ENCODE data around the gene ROBO3. TPM values are rescaled to one million over a fixed set of nuclear protein-coding genes. Genes with fewer than 3 reads are reported as not detected.

The ROBO3 gene
- total RNA-seq, 1 donor from 2014 or later = 11.3 TPM

DNA sequence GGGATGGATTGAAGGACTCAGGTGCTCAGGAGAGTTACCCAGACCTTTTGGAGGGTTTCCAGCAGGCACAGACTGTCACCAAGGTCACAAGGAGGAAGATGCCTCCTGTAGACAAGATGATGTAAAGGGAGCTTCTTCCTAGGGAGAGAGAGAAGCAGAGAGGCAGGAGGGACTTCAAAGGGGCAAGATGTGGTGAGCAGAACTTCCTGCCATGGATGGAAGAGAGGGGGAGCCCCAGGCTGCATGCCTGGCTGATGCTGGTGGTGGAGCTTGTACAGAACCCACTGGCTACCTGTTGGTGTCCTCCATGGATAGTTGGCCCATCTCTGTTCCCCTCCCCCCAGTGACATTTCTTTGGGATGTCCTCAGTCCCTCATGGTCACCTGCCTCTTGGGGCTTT lies 58.1 kb downstream of the ROBO3 start:
- TF ChIP-seq CTCF (IDR thresholded peaks at IDR 0.05) = no peak
- Histone ChIP-seq H3K27me3 (ENCODE audit: low read depth) (peaks cover 14% of the 10 kb centered on the region), H3K4me3 (no peak overlapping the region), H3K36me3 (no peaks in the 10 kb centered on the region), H3K27ac (no peak overlapping the region), H3K9me3 (no peaks in the 10 kb centered on the region), H3K4me1 (peaks cover 3% of the 10 kb centered on the region)
- ATAC-seq = no peak
- intact Hi-C loops (cut with DNase I) = no loop called here
- no peak for DNase-seq

DNA sequence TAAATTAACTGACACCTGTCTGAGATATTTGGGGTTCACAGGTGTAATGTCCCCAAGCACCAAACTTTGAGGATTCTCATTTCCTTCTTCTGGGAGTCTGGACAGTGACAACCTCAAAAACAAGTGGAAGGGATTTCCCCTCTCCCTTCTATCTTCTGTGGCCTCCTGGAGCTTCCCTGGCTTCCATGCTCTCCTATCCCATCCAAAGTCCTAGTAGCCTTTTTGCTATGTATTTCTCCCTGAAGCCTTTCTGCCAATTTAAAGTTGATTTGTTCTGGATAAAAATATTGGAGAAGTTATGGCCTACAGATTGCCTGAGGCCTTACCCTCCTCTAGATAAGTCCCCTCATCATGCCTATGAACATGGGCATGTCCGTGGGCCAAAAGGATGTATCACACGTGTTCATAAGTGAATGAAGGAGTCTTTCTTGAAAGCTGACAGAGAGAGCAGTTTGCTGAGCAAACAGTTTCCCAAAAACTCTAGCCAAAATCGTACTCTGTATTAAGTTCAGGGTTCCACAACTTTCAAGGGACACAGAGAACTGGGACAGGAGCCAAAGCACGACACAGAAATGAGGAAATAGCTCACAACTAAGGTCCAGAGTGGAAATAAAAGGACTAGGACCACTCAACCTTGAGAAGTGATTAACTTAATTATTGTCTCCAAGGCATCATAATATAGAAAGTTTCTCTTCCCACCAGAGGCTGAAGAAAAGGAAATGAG lies 63.9 kb downstream of the ROBO3 start:
- Histone ChIP-seq H3K4me1 (no peaks in the 10 kb centered on the region), H3K36me3 (no peaks in the 10 kb centered on the region), H3K27ac (no peak overlapping the region), H3K9me3 (no peaks in the 10 kb centered on the region), H3K27me3 (ENCODE audit: low read depth) (no peaks in the 10 kb centered on the region), H3K4me3 (no peak overlapping the region)
- intact Hi-C loops (cut with DNase I) = no loop called here
- DNase-seq (no peak), ATAC-seq (no peak)
- no peak for TF ChIP-seq CTCF (IDR thresholded peaks at IDR 0.05)

DNA sequence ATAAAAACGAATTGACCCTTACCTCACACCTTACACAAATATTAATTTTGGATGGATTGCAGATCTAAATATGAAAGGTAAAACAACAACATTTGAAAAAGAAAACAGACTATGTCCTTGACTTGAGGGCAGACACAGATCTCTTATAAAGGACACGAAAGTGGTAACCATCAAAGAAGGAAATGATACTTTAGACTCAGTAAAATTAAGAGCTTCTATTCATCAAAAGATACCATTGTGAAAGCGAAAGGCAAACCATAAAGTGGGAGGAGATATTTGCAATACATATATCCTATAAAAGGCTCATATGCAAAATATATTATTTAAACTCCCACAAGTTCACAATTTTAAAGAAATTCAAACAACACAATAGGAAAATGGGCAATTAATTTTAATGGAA lies 65.6 kb downstream of the ROBO3 start:
- no peaks in the 10 kb centered on the region for H3K4me1 ChIP-seq
- ATAC-seq = no peak
- H3K27me3 ChIP-seq (ENCODE audit: low read depth) = no peaks in the 10 kb centered on the region

More for the DNA sequence above, 65.6 kb downstream of the ROBO3 start:
- no peak overlapping the region for H3K4me3 ChIP-seq
- no peak for DNase-seq
- H3K27ac ChIP-seq = no peak overlapping the region
- no peak for TF ChIP-seq CTCF (IDR thresholded peaks at IDR 0.05)
- no peaks in the 10 kb centered on the region for H3K36me3 ChIP-seq
- no peaks in the 10 kb centered on the region for H3K9me3 ChIP-seq
- intact Hi-C loops (cut with DNase I) = no loop called here

Other genes starting within 250 kb of the ROBO3 start
- gene TBRG1, start 242.6 kb upstream of the ROBO3 start, total RNA-seq = 46.3 TPM
- gene SIAE, start 191.7 kb upstream of the ROBO3 start, total RNA-seq = 41.4 TPM
- 8.5 TPM for gene SPA17, start 191.5 kb upstream of the ROBO3 start, total RNA-seq
- 99.1 TPM for gene NRGN, start 125.5 kb upstream of the ROBO3 start, total RNA-seq
- gene VSIG2, start 113.2 kb upstream of the ROBO3 start, total RNA-seq = 30.5 TPM
- gene ESAM, start 103.1 kb upstream of the ROBO3 start, total RNA-seq = 131 TPM
- 15.4 TPM for gene MSANTD2, start 65.0 kb upstream of the ROBO3 start, total RNA-seq
- 58.3 TPM for gene ROBO4, start 32.4 kb downstream of the ROBO3 start, total RNA-seq
- gene HEPN1, start 53.8 kb downstream of the ROBO3 start, total RNA-seq = not detected
- not detected for gene HEPACAM, start 70.6 kb downstream of the ROBO3 start, total RNA-seq
- gene CCDC15, start 88.8 kb downstream of the ROBO3 start, total RNA-seq = 1.4 TPM
- gene SLC37A2, start 197.9 kb downstream of the ROBO3 start, total RNA-seq = 25.0 TPM
- 20.5 TPM for gene TMEM218, start 246.2 kb downstream of the ROBO3 start, total RNA-seq

Data from lower lobe of right lung (tissue), 2 donors.